Body of pancreas (tissue), 4 donors: Measurements from ENCODE around the gene ABHD8. TPM values are rescaled to one million over a fixed set of nuclear protein-coding genes. Genes with fewer than 3 reads are reported as not detected.
A peak's percentile ranks its signal among the peaks of the same experiment; 100 is the strongest.

Experiments
- ATAC-seq: fragments of 150-250 bp; one replicate; pipeline ENCODE4 v1.9.1; 2016
- DNase-seq, 4 donors: peaks; one replicate each; pipeline ENCODE4 v3.0.0-alpha.2; 2019
- H3K27ac ChIP-seq, 4 donors: fragments of 200-600 bp; sonication (generic); 1 replicate in 3 of 4; 2 replicates in 1 of 4; pipeline versions ENCODE4 v1.5.1 to v1.6.1; 2016 to 2019; ENCODE audit warnings: mild to moderate bottlenecking in 1 of 4, mixed read lengths in 1 of 4, moderate library complexity in 1 of 4
- H3K27me3 ChIP-seq, 2 donors: fragments of 200-600 bp; sonication (generic); one replicate each; pipeline ENCODE4 v1.6.0; 2016; ENCODE audit warnings: mild to moderate bottlenecking in 1 of 2
- H3K36me3 ChIP-seq, 2 donors: fragments of 200-600 bp; sonication (generic); replicated peaks in 1 of 2; 2 replicates each; pipeline ENCODE4 v1.5.1; 2016; ENCODE audit warnings: low read depth in 2 of 2; ENCODE audit not compliant: insufficient read depth in 1 of 2
- H3K4me1 ChIP-seq: fragments of 200-600 bp; sonication (generic); one replicate; pipeline ENCODE4 v1.6.0; 2016
- H3K4me3 ChIP-seq, 2 donors: fragments of 200-600 bp; sonication (generic); 1 replicate in 1 of 2; 2 replicates in 1 of 2; pipeline ENCODE4 v1.5.1; 2016 to 2019
- H3K9me3 ChIP-seq, 3 donors: fragments of 200-600 bp; sonication (generic); 1 replicate in 2 of 3; 2 replicates in 1 of 3; pipeline ENCODE4 v1.5.1; 2016
- CTCF ChIP-seq, 7 experiments: fragments of 450-650 bp in 4 of 7; fragments of 200-600 bp in 3 of 7; sonication (generic) in 3 of 7; IDR thresholded peaks; one replicate each; pipeline ENCODE4 v1.5.1; 2016 to 2019; ENCODE audit warnings: antibody characterized with exemption in 7 of 7
- POLR2A ChIP-seq, 3 donors: fragments of 450-650 bp; IDR thresholded peaks; one replicate each; pipeline ENCODE4 v1.6.1; 2016; ENCODE audit warnings: antibody characterized with exemption in 3 of 3, mild to moderate bottlenecking in 2 of 3
- WGBS, 2 donors: methylation state at CpG; one replicate each; pipeline ENCODE4 v1.1.5; 2017; 5-methylcytosine and 5-hydroxymethylcytosine counted together
- intact Hi-C: fragments of 100-400 bp; cut with DNase I; formaldehyde crosslinking; loops from one replicate; pipeline ENCODE4 v1.15.1; 2023
- total RNA-seq, 2 donors: library from RNA; depleted of rRNA; stranded (reverse); fragments of >200 nt; gene quantifications; one replicate each; pipeline ENCODE4 v1.1.0, GENCODE V29; 2016

The ABHD8 gene
- total RNA-seq, 2 donors from 2014 or later, result 10.2 to 12.2 TPM

GRCh38 chr19:17266589-17266974, 36.6 kb downstream of the ABHD8 start:
- TF ChIP-seq POLR2A (IDR thresholded peaks at IDR 0.05) (no peak), CTCF (IDR thresholded peaks at IDR 0.05) (no peak)
- 62 to 80% methylated on average over 12 of the region's 12 CpGs for WGBS, 2 donors
- peaks cover 0 to 5% of the 10 kb centered on the region in 2 donors for H3K36me3 ChIP-seq
- intact Hi-C loops, result no loop called here
- no peaks in the 10 kb centered on the region for H3K27me3 ChIP-seq
- no peak for ATAC-seq
- H3K27ac ChIP-seq, result peak overlapping the region in 3 of 4 donors; percentile 29 to 72 (median 71)
- no peaks in the 10 kb centered on the region for H3K9me3 ChIP-seq
- H3K4me3 ChIP-seq, result no peak overlapping the region
- DNase-seq, result no peak
- peaks cover 13% of the 10 kb centered on the region for H3K4me1 ChIP-seq

- H3K27ac ChIP-seq, result no peak overlapping the region
- no peak overlapping the region for H3K4me3 ChIP-seq
- ATAC-seq (no peak), DNase-seq (no peak)
- no peaks in the 10 kb centered on the region for H3K9me3 ChIP-seq
- WGBS, 2 donors, result 86 to 87% methylated on average over 7 of the region's 7 CpGs
- H3K36me3 ChIP-seq, result peaks cover 0 to 1% of the 10 kb centered on the region in 2 donors
- peaks cover 18% of the 10 kb centered on the region for H3K4me1 ChIP-seq
- TF ChIP-seq CTCF (IDR thresholded peaks at IDR 0.05) (no peak), POLR2A (IDR thresholded peaks at IDR 0.05) (no peak)
- H3K27me3 ChIP-seq, result no peaks in the 10 kb centered on the region
- intact Hi-C loops, result no loop called here
Observed at GRCh38 chr19:17266026-17266425, 37.2 kb downstream of the ABHD8 start.

GRCh38 chr19:17264641-17264979, 38.6 kb downstream of the ABHD8 start, which contains the start of gene USHBP1:
TSS of gene USHBP1 (minus strand) at chr19:17264745. CDS start at chr19:17264299, 446 bp downstream.
- WGBS, 2 donors, result 63 to 70% methylated on average over 5 of the region's 5 CpGs
- no peak for ATAC-seq
- peak within 1 kb of the TSS in 1 of 4 donors; percentile 18 for H3K27ac ChIP-seq
- H3K4me1 ChIP-seq, result peaks cover 31% of the 10 kb centered on the region
- intact Hi-C loops, result no loop called here
- TF ChIP-seq POLR2A (IDR thresholded peaks at IDR 0.05), result peak in 1 of 3 donors; percentile 14
- no peak for TF ChIP-seq CTCF (IDR thresholded peaks at IDR 0.05)
- no peak for DNase-seq
- H3K4me3 ChIP-seq, result no peak within 1 kb of the TSS
- H3K9me3 ChIP-seq, result no peaks in the 10 kb centered on the region
- H3K27me3 ChIP-seq, result no peaks in the 10 kb centered on the region
- no peaks in the 10 kb centered on the region for H3K36me3 ChIP-seq

- 79 to 88% methylated on average over 10 to 21 of the region's 23 CpGs for WGBS, 2 donors
- DNase-seq, result no peak
- Histone ChIP-seq H3K27me3 (no peaks in the 10 kb centered on the region), H3K9me3 (no peaks in the 10 kb centered on the region), H3K36me3 (no peaks in the 10 kb centered on the region), H3K27ac (peak overlapping the region in 1 of 4 donors; percentile 18), H3K4me3 (no peak overlapping the region), H3K4me1 (peaks cover 37% of the 10 kb centered on the region)
- no peak for ATAC-seq
- intact Hi-C loops, result no loop called here
- TF ChIP-seq CTCF (IDR thresholded peaks at IDR 0.05) (no peak), POLR2A (IDR thresholded peaks at IDR 0.05) (no peak)
Observed at GRCh38 chr19:17263712-17264640, 39.2 kb downstream of the ABHD8 start.
